Glutamatergic neuron (in vitro differentiated cells): ENCODE data around the gene MT1B. TPM values are rescaled to one million over a fixed set of nuclear protein-coding genes. Genes with fewer than 3 reads are reported as not detected.
A peak's percentile ranks its signal among the peaks of the same experiment; 100 is the strongest.

Experiments used
- DNase-seq: peaks from one replicate; pipeline ENCODE4 v3.0.0; 2022
- H3K27ac Mint-ChIP-seq: one replicate; pipeline ENCODE4 v1.8.0; 2020; ENCODE audit warnings: mild to moderate bottlenecking, mixed read lengths, inconsistent platforms; ENCODE audit not compliant: unreplicated experiment
- H3K27me3 Mint-ChIP-seq: one replicate; pipeline ENCODE4 v1.8.0; 2020; ENCODE audit warnings: mild to moderate bottlenecking, moderate library complexity, mixed read lengths, inconsistent platforms; ENCODE audit not compliant: unreplicated experiment
- H3K36me3 Mint-ChIP-seq: one replicate; pipeline ENCODE4 v1.8.0; 2020; ENCODE audit warnings: mild to moderate bottlenecking, mixed read lengths, inconsistent platforms; ENCODE audit not compliant: unreplicated experiment
- H3K4me1 Mint-ChIP-seq: one replicate; pipeline ENCODE4 v1.8.0; 2020; ENCODE audit warnings: mild to moderate bottlenecking, low read depth, mixed read lengths, inconsistent platforms; ENCODE audit not compliant: unreplicated experiment
- H3K4me3 Mint-ChIP-seq: one replicate; pipeline ENCODE4 v1.8.0; 2020; ENCODE audit warnings: mild to moderate bottlenecking, mixed read lengths, inconsistent platforms; ENCODE audit not compliant: unreplicated experiment
- H3K9me3 Mint-ChIP-seq: one replicate; pipeline ENCODE4 v1.8.0; 2020; ENCODE audit warnings: mild to moderate bottlenecking, moderate library complexity, mixed read lengths, inconsistent platforms; ENCODE audit not compliant: unreplicated experiment
- CTCF ChIP-seq: fragments of 200-600 bp; sonication (generic); IDR thresholded peaks from one replicate; pipeline ENCODE4 v1.5.0; 2021; ENCODE audit not compliant: partially characterized antibody, unreplicated experiment
- total RNA-seq: library from RNA; stranded (reverse); fragmentation: NEBNext Ultra II Directional; extraction: Animal tissue kit (Norgen Biotek cat#: 25700); gene quantifications from one replicate; pipeline ENCODE4 v1.2.1, GENCODE V29; 2021; ENCODE audit not compliant: unreplicated experiment

MT1B gene
- total RNA-seq, 1 donor from 2014 or later, result not detected

- DNase-seq, result no peak
- Mint-ChIP-seq H3K27ac (no peak overlapping the region), H3K4me3 (no peak overlapping the region), H3K27me3 (peaks cover 49% of the 10 kb centered on the region), H3K9me3 (peaks cover 6% of the 10 kb centered on the region), H3K4me1 (peaks cover 8% of the 10 kb centered on the region), H3K36me3 (no peaks in the 10 kb centered on the region)
- TF ChIP-seq CTCF, result no peak
Observed at GRCh38 chr16:56639045-56639444, 12.6 kb upstream of the MT1B start.

- no peak for DNase-seq
- Mint-ChIP-seq H3K36me3 (no peaks in the 10 kb centered on the region), H3K27ac (no peak overlapping the region), H3K4me3 (no peak overlapping the region), H3K27me3 (peaks cover 51% of the 10 kb centered on the region), H3K4me1 (peaks cover 4% of the 10 kb centered on the region), H3K9me3 (peaks cover 3% of the 10 kb centered on the region)
- TF ChIP-seq CTCF, result no peak
Observed at GRCh38 chr16:56640076-56640475, 11.6 kb upstream of the MT1B start.

- peaks cover 3% of the 10 kb centered on the region for H3K4me1 Mint-ChIP-seq
- peaks cover 48% of the 10 kb centered on the region for H3K27me3 Mint-ChIP-seq
- DNase-seq, result no peak
- peaks cover 4% of the 10 kb centered on the region for H3K9me3 Mint-ChIP-seq
- TF ChIP-seq CTCF, result no peak
- no peaks in the 10 kb centered on the region for H3K36me3 Mint-ChIP-seq
- no peak overlapping the region for H3K27ac Mint-ChIP-seq
- no peak overlapping the region for H3K4me3 Mint-ChIP-seq
Observed at GRCh38 chr16:56641166-56641565, 10.5 kb upstream of the MT1B start.

- peaks cover 46% of the 10 kb centered on the region for H3K27me3 Mint-ChIP-seq
- DNase-seq, result peak; percentile 36
Observed at GRCh38 chr16:56643080-56643778, 8.5 kb upstream of the MT1B start.

More at GRCh38 chr16:56643080-56643778, 8.5 kb upstream of the MT1B start:
- no peak overlapping the region for H3K27ac Mint-ChIP-seq
- TF ChIP-seq CTCF, result no peak
- no peaks in the 10 kb centered on the region for H3K36me3 Mint-ChIP-seq
- peak overlapping the region; percentile 40 for H3K4me3 Mint-ChIP-seq
- H3K9me3 Mint-ChIP-seq, result peaks cover 4% of the 10 kb centered on the region
- no peaks in the 10 kb centered on the region for H3K4me1 Mint-ChIP-seq
